ENCODE data around the gene PDCL3. TPM values are rescaled to one million over a fixed set of nuclear protein-coding genes. Genes with fewer than 3 reads are reported as not detected.

PDCL3 gene
- total RNA-seq, 1 experiment from 2014 or later, result 23.0 TPM

GRCh38 chr2:100610381-100610831, 47.6 kb downstream of the PDCL3 start:
- peak; percentile 71 for DNase-seq (ENCODE audit: extremely low read depth, low read depth)

- DNase-seq (ENCODE audit: extremely low read depth, low read depth), result no peak
These were observed 48.6 kb downstream of the PDCL3 start for GRCh38 chr2:100611079-100612029.

GRCh38 chr2:100612388-100613000, 49.7 kb downstream of the PDCL3 start:
- DNase-seq (ENCODE audit: extremely low read depth, low read depth), result no peak

GRCh38 chr2:100613719-100614118, 50.9 kb downstream of the PDCL3 start:
- DNase-seq (ENCODE audit: extremely low read depth, low read depth), result no peak

DNA sequence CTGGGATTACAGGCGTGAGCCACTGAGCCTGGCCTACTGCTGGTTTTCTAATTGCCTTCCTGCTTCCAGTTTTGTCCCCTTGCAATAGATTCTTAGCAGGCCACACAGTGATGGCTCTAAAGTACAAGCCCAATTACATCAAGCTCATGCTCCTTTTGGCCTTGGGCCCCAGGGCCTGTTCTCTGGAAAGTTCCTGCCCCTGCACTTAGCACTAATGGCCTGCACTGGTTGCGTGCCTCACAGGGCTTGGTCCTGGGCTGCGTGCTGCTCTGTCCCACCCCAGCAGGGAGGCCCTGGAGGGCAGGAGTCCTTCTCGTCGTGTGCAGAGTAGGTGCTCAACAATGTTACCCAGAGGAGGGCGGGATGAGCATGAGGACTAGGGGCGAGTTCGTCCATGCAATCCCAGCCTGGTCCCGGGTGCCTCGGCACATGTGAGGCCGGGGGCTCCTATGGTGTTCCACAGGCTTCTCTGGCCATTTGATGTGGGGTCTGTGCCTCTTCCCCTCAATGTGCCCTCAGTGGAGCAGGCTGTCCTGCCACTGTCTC, 51.7 kb downstream of the PDCL3 start:
- DNase-seq (ENCODE audit: extremely low read depth, low read depth), result no peak

DNA sequence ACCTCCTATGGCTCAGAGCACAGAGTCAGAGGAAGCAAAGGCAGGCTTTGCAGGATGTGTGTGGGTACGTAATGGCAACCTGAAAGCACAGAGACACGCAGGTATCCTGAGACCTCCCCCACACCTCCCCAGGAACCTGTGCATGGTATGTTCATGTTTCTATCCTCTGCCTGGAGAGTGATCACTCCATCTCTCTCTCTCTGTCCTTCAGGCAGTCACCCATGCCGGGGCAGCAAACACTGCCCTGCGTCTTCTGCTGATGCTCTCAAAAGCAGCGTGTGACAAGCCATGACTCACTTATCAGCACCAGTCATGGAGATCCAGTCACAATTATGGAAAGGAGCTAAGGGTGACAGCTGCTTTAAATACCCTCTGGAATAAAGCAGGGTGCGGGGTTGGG, 52.7 kb downstream of the PDCL3 start:
- no peak for DNase-seq (ENCODE audit: extremely low read depth, low read depth)

DNA sequence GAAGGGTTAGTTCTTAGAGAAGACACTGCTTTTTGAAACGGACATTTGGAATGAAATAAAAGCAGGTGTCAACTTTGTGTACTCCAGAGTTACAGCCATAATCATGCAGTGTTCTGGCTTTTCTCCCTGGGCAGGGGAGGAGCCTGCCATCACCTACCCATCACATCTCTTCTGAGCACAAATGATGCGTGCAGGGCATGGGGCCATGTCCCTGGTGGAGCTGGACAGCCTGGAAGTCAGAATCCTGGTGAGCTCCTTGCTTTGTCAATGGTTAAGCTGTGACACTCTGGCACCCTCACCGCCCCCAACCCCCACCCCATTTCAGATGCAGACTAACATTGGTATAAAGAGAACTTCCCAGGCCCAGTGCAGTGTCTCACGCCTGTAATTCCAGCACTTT, 53.1 kb downstream of the PDCL3 start:
- DNase-seq (ENCODE audit: extremely low read depth, low read depth), result no peak

GRCh38 chr2:100616841-100617390, 54.1 kb downstream of the PDCL3 start:
- no peak for DNase-seq (ENCODE audit: extremely low read depth, low read depth)

GRCh38 chr2:100619951-100620350, 57.2 kb downstream of the PDCL3 start:
- DNase-seq (ENCODE audit: extremely low read depth, low read depth), result no peak

- no peak for DNase-seq (ENCODE audit: extremely low read depth, low read depth)
These were observed 57.7 kb downstream of the PDCL3 start for GRCh38 chr2:100620481-100620880.

GRCh38 chr2:100621371-100621951, 58.7 kb downstream of the PDCL3 start:
- DNase-seq (ENCODE audit: extremely low read depth, low read depth), result no peak

GRCh38 chr2:100623033-100623715, 60.4 kb downstream of the PDCL3 start:
- DNase-seq (ENCODE audit: extremely low read depth, low read depth), result no peak

DNA sequence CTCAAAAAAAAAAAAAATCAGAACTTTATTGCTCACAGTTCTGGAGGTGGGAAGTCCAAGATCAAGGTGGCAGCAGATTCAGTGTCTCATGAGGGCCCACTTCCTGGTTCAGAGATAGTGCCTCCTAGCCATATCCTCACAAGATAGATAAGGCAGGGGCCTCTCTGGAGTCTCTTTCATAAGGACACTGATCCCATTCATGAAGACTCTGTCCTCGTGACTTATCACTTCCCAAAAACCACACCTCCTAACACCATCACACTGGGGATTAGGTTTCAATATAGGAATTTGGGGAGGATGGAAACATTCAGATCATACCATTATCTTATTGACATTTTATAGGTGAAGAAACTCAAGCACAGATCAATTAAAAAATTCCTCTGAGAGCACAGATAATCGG, 61.1 kb downstream of the PDCL3 start:
- no peak for DNase-seq (ENCODE audit: extremely low read depth, low read depth)

DNA sequence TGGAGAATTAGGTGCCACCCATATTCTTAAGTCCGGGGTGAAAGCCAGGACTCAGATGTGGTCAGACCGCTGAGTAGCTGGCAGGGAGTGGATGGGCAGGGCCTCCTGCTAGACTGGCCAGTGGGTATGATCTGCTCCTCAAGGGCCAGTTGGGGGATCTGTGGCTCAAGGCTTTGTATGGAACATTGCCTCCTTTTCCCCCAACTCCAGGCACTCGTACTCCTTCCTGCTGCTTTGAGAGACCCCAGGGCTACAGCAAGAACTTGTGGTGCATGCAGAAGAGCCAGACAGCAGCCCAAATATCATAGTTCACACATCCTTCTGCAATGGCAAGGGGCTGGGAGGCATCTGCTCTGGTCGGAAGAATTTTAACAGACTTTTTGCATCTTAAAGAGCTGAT, 61.7 kb downstream of the PDCL3 start:
- no peak for DNase-seq (ENCODE audit: extremely low read depth, low read depth)

DNA sequence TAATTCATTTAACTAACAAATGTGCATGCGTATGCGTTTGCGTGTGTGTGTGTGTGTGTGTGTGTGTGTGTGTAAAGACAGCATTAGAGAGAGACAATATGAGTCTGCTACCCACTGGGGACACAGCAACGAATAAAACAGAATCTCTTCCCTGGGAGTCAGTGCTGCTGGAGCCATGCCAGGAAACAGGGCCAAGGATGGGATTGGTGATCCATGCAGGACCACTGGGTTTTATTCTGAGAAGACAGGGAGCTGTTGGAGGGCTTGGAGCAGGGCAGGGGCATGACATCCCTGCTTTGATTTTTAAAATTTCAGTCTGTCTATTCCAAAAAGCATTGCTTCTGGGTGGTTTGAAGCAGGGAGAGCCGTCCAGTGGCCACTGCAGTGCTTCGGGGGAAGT, 62.9 kb downstream of the PDCL3 start:
- DNase-seq (ENCODE audit: extremely low read depth, low read depth), result no peak

Small RNAs within 50 kb of the gene (small RNA-seq; reads per million reads assigned to genes)
- 0 reads per million in 2 experiments for gene HMGN2P22

Other genes starting within 250 kb of the PDCL3 start
- 3.2 and 4.3 TPM in 2 replicates for gene LONRF2, start 240.5 kb upstream of the PDCL3 start, total RNA-seq (2014; rRNA removed; shearing (Covaris generic))
- gene CHST10, start 145.3 kb upstream of the PDCL3 start, total RNA-seq (2014; rRNA removed; shearing (Covaris generic)), result 14.0 and 16.2 TPM in 2 replicates
- not detected in 2 replicates for gene NMS, start 92.5 kb upstream of the PDCL3 start, total RNA-seq (2014; rRNA removed; shearing (Covaris generic))

Measured in NCI-H460 (cell line).